Esophagus squamous epithelium (tissue), 5 donors: ENCODE data around the gene GAK. TPM values are rescaled to one million over a fixed set of nuclear protein-coding genes. Genes with fewer than 3 reads are reported as not detected.

Experiments
- DNase-seq: peaks from one replicate; lab custom pipeline; 2025; lab: John Stamatoyannopoulos, UW
- H3K27ac ChIP-seq, 4 donors: fragments of 200-600 bp; sonication (generic); one replicate each; pipeline ENCODE4 v1.5.1; 2016 to 2019; ENCODE audit warnings: mild to moderate bottlenecking in 1 of 4
- H3K27me3 ChIP-seq, 4 donors: fragments of 200-600 bp; sonication (generic); 1 replicate in 3 of 4; 2 replicates in 1 of 4; pipeline versions ENCODE4 v1.5.1 to v1.6.0; 2017 to 2021; ENCODE audit warnings: antibody characterized with exemption in 1 of 4
- H3K36me3 ChIP-seq, 3 donors: fragments of 200-600 bp; sonication (generic); one replicate each; pipeline ENCODE4 v1.5.1; 2016 to 2019
- H3K4me1 ChIP-seq, 3 donors: fragments of 200-600 bp; sonication (generic); one replicate each; pipeline ENCODE4 v1.5.1; 2017 to 2019
- H3K4me3 ChIP-seq, 4 donors: fragments of 200-600 bp; sonication (generic); 1 replicate in 3 of 4; 2 replicates in 1 of 4; pipeline ENCODE4 v1.5.1; 2016 to 2019; ENCODE audit warnings: mild to moderate bottlenecking in 2 of 4, moderate library complexity in 1 of 4
- H3K9me3 ChIP-seq, 3 donors: fragments of 200-600 bp; sonication (generic); one replicate each; pipeline ENCODE4 v1.5.1; 2016 to 2019
- POLR2A ChIP-seq, 4 donors: fragments of 450-650 bp; IDR thresholded peaks; one replicate each; pipeline ENCODE4 v1.6.1; 2017; ENCODE audit warnings: antibody characterized with exemption in 4 of 4, mild to moderate bottlenecking in 4 of 4, moderate library complexity in 3 of 4
- WGBS, 2 donors: methylation state at CpG; one replicate each; pipeline ENCODE4 v1.1.5; 2018; 5-methylcytosine and 5-hydroxymethylcytosine counted together
- intact Hi-C: fragments of 100-400 bp; cut with DNase I; formaldehyde crosslinking; loops from one replicate; pipeline ENCODE4 v1.15.0; 2022
- total RNA-seq, 4 donors: library from RNA; depleted of rRNA; stranded (reverse); fragments of >200 nt; gene quantifications; one replicate each; pipeline ENCODE4 v1.1.0, GENCODE V29; 2016
- TF ChIP-seq, protein P1 (sequence below), 6 experiments: fragments of 450-650 bp in 4 of 6; fragments of 200-600 bp in 2 of 6; sonication (generic) in 2 of 6; IDR thresholded peaks; one replicate each; pipeline ENCODE4 v1.5.1; 2016 to 2019; ENCODE audit warnings: antibody characterized with exemption in 6 of 6, mild to moderate bottlenecking in 4 of 6, moderate library complexity in 4 of 6
- donor health status: DM: yes; HTN: yes; CAD: no.

GAK gene
- total RNA-seq, 4 donors from 2014 or later = 70.6 to 97.8 (median 80.7) TPM

DNA sequence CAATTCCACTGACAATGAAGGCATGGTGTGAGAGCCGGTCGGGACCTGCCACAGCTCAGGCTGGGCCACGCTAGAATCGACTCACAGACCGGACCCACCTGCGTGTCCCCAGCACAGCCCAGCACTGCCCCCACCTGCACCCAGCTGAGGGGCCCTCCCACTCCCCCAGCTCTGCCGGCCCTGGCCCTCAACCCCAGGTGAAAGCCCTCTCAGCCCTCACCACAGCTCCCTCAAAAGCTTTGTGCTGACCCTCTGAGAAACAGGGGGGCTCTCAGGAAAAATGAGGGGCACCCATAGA, 25.1 kb downstream of the GAK start:
- no peaks in the 10 kb centered on the region for H3K9me3 ChIP-seq
- no peak for DNase-seq
- intact Hi-C loops = no loop called here
- WGBS, 2 donors = no CpG with 5 or more reads among the region's 7 CpGs
- peaks cover 3 to 98% (median 24%) of the 10 kb centered on the region in 3 donors for H3K36me3 ChIP-seq
- no peaks in the 10 kb centered on the region for H3K27me3 ChIP-seq
- H3K4me3 ChIP-seq = no peak overlapping the region
- TF ChIP-seq, protein P1, sequence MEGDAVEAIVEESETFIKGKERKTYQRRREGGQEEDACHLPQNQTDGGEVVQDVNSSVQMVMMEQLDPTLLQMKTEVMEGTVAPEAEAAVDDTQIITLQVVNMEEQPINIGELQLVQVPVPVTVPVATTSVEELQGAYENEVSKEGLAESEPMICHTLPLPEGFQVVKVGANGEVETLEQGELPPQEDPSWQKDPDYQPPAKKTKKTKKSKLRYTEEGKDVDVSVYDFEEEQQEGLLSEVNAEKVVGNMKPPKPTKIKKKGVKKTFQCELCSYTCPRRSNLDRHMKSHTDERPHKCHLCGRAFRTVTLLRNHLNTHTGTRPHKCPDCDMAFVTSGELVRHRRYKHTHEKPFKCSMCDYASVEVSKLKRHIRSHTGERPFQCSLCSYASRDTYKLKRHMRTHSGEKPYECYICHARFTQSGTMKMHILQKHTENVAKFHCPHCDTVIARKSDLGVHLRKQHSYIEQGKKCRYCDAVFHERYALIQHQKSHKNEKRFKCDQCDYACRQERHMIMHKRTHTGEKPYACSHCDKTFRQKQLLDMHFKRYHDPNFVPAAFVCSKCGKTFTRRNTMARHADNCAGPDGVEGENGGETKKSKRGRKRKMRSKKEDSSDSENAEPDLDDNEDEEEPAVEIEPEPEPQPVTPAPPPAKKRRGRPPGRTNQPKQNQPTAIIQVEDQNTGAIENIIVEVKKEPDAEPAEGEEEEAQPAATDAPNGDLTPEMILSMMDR (IDR thresholded peaks at IDR 0.05) = no peak
- no peak for TF ChIP-seq POLR2A (IDR thresholded peaks at IDR 0.05)
- peaks cover 0 to 23% (median under 1%) of the 10 kb centered on the region in 3 donors for H3K4me1 ChIP-seq
- H3K27ac ChIP-seq = no peak overlapping the region

DNA sequence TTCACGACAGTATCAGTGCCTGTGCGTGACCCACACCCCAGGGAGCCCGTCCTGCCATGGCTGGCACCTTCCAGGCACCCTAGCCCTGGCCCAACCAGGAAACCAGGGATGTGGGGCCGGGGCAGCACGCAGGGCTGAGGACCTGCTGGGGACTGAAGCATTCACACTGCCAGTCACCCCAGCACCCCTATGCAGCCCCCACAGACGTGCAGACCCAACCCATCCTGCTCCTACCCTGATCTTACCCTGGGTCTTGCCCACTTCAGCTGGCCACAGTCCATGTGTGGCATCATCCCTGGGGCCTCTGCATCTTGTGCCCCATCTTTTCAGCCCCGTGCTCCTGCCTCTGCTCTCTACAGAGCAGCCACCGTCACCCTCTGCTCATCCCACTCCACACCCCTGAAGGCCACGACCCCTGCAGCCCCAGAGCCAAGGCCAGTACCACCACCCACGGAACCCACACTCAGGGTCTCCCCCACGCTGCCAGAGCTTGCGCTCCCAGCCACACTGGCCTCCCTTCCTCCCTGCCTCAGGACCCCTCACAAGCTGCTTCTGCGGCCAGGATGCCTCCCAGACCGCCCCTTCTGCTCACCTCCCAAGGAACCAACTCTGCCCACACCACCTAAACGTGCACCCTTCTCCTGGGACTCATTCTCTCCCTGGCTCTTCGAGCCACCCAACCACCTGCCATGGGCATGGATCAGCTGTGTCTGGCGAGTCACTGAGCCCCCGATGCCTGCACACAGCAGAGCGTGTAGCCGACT, 25.6 kb downstream of the GAK start:
- 95 to 96% methylated on average over 14 to 15 of the region's 20 CpGs for WGBS, 2 donors
- H3K36me3 ChIP-seq = peaks cover 0 to 98% (median 23%) of the 10 kb centered on the region in 3 donors
- DNase-seq = no peak
- no peak overlapping the region for H3K4me3 ChIP-seq
- intact Hi-C loops = no loop called here
- H3K4me1 ChIP-seq = peaks cover 0 to 18% (median 0%) of the 10 kb centered on the region in 3 donors
- no peaks in the 10 kb centered on the region for H3K9me3 ChIP-seq
- H3K27me3 ChIP-seq = no peaks in the 10 kb centered on the region
- TF ChIP-seq POLR2A (IDR thresholded peaks at IDR 0.05) = no peak
- TF ChIP-seq, protein P1 (IDR thresholded peaks at IDR 0.05) = no peak
- H3K27ac ChIP-seq = no peak overlapping the region

DNA sequence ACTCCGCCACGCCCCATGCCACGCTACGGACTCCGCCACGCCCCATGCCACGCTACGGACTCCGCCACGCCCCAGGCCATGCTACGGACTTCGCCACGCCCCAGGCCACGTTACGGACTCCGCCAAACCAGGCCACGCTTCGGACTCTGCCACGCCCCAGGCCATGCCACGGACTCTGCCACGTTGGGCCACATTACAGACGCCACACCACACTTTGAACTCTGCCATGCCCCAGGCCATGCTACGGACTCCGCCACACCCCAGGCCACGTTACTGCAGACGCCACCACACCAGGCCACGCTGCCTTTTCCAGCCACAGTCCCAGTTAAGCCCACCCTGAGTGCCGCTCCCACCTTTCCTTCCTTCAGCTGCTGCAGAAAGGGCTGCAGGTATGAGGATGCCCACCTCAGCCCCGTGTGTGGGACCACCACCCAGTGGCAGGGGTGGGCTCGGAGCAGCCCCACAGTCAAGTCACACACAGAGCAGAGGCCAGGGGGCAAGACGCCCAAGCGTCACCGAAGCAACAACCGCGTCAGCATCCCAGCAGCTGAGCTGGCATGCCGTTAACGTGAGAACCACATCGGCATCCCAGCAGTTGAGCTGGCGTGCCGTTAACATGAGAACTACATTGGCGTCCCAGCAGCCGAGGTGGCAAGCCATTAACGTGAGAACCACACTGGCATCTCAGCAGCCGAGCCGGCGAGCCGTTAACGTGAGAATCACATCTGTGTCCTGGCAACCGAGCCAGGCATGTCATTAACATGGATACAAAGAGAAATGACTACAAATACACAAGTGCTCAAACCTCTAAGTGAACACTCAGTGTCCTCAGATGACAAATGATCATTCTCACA, 26.4 kb downstream of the GAK start:
- H3K27ac ChIP-seq = no peak overlapping the region
- H3K4me3 ChIP-seq = no peak overlapping the region
- DNase-seq = no peak
- intact Hi-C loops = no loop called here
- H3K27me3 ChIP-seq = no peaks in the 10 kb centered on the region
- no peaks in the 10 kb centered on the region for H3K9me3 ChIP-seq
- TF ChIP-seq, protein P1 (IDR thresholded peaks at IDR 0.05) = no peak
- TF ChIP-seq POLR2A (IDR thresholded peaks at IDR 0.05) = no peak
- H3K36me3 ChIP-seq = peaks cover 0 to 98% (median 15%) of the 10 kb centered on the region in 3 donors
- 95 to 98% methylated on average over 38 to 42 of the region's 49 CpGs for WGBS, 2 donors
- peaks cover 0 to 18% (median 0%) of the 10 kb centered on the region in 3 donors for H3K4me1 ChIP-seq

DNA sequence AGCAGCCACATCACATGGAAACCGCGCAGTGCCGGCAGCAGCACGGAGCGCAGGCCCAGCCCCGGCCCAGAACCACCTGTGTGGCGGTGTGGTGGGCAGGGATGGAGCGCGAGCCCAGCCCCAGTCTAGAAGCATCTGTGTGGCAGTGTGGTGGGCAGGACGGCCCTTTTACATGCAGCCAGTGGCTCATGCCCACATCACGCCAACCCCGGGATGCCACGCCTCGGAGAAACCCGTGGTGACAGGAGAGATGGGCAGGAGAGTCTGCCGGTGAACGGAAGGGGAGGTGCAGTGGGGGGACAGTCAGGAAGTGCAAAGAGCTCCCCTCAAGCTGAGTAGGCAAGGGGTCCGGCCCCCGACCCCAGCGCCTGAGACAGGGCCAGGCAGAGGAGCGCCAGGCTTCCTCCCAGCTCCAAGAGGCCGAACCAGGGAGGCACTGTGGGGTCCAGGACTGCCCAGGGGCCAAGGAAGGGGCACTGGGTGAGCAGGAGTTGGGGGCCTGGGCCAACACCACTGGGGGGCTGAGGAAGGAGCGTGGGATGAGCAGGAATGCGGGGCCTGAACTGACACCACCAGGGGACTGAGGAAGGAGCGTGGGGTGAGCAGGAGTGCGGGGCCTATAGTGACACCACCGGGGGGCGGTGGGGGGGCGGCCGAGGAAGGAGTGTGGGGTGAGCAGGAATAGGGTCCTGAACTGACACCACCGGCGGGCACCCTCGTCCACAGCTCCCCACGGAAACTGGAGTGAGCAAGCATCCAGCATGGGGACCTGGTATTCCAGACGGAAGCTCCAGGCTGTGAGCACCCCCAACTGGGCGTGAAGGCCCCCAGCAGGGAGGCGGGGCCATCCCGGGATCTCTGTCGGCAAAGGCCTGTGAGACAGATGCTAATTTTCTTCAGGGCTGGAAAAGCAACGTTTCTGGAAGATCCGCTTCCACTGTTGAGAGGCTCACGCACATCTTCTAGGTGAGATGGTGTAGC, 28.8 kb downstream of the GAK start:
- H3K9me3 ChIP-seq = no peaks in the 10 kb centered on the region
- H3K36me3 ChIP-seq = peaks cover 0 to 98% (median 11%) of the 10 kb centered on the region in 3 donors
- H3K4me1 ChIP-seq = peaks cover 0 to 16% (median 0%) of the 10 kb centered on the region in 3 donors
- intact Hi-C loops = no loop called here
- no peaks in the 10 kb centered on the region for H3K27me3 ChIP-seq
- DNase-seq = no peak
- no peak for TF ChIP-seq POLR2A (IDR thresholded peaks at IDR 0.05)
- TF ChIP-seq, protein P1 (IDR thresholded peaks at IDR 0.05) = no peak
- WGBS, 2 donors = 87 to 91% methylated on average over 16 to 29 of the region's 42 CpGs
- H3K4me3 ChIP-seq = no peak overlapping the region
- H3K27ac ChIP-seq = no peak overlapping the region
